CD1c-positive myeloid dendritic cell (primary cell): Measurements from ENCODE around the gene OR56B4.
"Not testable (repeated sequence)": the region's sequence is repeated elsewhere in the genome, so short reads cannot be mapped to it uniquely, and the experiment has no call there.

ENCODE experiments used
- DNase-seq: peaks from one replicate; pipeline ENCODE4 v3.0.0-alpha.2; 2016; ENCODE audit errors: extremely low spot score

Gene OR56B4, protein sequence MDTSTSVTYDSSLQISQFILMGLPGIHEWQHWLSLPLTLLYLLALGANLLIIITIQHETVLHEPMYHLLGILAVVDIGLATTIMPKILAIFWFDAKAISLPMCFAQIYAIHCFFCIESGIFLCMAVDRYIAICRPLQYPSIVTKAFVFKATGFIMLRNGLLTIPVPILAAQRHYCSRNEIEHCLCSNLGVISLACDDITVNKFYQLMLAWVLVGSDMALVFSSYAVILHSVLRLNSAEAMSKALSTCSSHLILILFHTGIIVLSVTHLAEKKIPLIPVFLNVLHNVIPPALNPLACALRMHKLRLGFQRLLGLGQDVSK

DNA sequence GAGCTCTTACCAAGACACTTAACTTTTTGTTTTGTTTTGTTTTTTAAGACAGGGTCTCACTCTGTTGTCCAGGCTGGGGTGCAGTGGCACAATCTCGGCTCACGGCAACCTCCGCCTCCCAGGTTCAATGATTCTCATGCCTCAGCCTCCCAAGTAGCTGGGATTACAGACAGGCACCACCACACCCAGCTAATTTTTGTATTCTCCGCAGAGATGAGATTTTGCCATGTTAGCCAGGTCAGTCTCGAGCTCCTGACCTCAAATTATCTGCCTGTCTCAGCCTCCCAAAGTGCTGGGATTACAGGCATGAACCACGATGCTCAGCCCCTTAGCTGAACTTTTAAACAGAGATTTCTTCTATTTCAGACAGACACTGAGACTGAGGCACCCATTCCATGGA lies at the start of gene OR56B4:
TSS of gene OR56B4 (plus strand) at position 301 of the 400 bp plus-strand sequence. CDS start at position 396, 95 bp downstream.
- not testable (repeated sequence) for DNase-seq

DNA sequence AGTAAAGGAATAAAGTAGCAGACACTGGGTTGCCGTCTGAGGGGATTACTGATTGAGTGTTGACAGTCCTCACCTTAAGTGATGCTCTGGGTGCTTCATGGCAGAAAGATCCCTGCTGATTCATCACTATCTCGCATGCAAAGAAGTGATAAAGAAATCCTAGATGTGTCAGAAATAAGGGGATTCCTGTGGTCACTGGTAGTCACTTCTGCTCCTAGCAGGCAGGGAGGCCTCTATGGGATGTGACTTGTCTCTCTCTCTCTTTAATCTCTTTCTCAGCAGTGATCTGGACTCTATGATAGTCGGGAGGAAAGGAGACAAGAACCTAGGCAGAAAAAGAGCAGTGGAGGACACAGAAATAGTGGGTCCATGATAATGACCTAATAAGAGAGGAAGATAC lies 46.0 kb upstream of the OR56B4 start:
- DNase-seq = no peak

DNA sequence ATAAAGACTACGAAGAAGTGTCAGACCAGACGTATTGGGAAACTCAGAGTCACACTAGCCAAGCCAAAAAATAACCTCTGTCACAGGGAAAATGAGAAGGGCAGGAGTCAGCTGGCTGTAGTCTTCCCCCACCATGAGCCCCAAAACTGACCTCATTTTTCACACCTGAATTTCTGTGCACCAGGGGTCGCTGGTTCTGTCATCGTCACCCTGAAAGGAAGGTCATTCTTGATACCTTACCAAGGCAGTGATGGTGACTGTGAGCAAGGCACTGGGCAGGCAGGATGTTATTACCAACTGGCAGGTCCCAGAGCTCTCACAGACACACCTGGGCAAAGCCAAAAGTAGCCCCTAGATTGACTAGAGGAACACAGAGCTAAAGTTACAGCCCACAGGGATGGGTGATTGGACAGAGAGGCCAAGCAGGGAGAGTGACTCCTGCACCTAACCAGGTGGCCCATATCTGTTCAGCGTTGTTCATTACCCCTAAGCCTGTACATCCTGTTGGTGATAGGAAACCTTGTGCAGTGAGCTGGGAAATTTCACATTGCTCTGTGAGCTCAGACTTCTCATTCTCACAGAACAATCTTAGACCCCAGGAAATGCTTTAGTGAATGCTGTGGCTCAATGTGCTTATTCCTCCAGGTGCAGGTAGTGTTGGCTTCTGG lies 44.7 kb upstream of the OR56B4 start:
- no peak for DNase-seq

DNA sequence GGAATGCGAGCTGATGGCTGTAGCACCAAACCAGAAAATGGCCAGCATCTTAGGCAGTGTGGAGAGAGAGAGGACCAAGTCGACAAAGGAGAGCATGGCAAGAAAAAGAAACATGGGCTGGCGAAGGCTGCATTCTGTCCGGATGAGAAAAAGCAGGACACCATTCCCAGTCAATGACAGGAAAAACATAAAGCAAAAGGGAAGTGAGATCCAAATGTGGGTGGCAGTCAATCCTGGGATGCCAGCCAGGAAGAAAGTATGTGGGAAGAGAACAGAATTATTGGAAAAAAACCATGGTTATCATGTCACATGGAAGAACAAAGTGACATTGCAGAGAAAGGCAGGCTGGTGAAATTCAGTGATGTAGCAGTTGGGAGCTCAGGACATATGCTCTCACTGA lies 40.0 kb upstream of the OR56B4 start:
- no peak for DNase-seq

DNA sequence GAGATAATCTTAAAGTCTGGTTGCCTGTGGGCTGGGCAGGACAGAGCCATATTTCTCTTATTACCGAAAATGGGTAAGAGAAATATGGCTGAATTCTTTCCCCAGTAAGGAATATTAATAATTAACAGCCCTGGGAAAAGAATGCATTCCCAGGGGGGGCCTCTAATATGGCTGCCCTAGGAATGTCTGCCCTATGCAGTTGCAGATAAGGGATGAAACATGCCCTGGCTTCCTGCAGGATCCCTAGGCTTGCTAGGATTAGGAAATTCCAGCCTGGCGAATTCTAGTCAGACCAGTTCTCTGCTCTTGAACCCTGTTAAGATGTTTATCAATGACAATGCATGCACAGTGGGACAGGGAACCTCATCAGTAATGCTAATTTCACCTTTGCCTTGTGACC lies 31.0 kb upstream of the OR56B4 start:
- DNase-seq = not testable (repeated sequence)

DNA sequence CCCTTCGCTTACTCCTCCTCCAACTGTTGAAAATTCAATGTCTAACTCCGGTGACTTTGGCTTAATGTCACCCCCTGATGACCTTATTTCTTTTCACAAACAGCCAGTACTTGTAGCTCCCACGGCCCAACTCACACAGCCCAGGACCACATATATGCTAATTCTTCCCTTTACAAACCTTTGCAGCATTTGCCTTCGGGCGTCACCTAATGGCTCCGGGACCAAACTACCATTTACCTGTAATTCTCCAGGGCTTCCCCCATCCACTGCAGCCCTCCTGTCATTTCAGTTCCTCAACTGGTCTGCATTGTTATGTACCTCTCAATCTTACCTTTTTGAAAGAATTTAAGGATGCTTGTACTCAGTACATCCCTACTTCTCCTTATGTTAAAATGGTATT lies 29.8 kb upstream of the OR56B4 start:
- DNase-seq = no peak

DNA sequence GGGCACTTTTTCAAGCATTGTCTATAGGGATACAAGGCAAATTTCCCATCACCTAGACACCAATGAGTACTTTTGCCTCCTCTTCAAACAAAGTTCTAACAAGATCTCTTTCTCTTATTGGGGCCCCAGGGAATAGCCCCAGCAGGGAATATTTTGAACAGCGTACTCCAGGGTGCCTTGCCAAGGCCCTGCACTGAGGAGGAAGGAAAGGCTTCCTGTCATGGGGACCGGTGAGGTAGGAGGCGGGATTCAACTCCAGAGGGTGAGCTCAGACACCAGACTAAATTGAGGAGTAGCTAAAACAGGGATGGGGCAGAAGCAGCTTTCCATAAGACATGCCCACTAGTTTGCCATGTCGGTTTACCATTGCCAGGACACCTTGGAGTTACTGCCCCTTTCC lies 28.0 kb upstream of the OR56B4 start:
- no peak for DNase-seq

DNA sequence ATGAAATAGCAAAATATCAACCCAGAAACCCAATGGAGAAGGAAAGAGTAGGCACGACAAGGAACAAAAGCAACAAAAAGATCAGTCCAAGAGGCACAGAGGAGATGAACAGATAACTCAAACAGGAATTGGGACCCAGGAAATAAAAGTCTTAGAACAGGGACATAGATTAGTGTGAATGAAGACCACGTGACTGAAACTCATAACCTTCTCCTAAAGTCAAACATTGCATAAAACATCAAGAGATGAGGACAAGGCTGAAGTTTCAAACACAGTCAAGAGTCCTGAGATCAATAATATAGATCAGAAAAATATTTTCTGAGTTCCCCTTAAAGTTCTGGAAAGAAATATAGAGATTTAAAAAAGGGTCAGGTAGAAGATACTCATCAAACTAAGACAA lies 24.4 kb upstream of the OR56B4 start:
- no peak for DNase-seq

DNA sequence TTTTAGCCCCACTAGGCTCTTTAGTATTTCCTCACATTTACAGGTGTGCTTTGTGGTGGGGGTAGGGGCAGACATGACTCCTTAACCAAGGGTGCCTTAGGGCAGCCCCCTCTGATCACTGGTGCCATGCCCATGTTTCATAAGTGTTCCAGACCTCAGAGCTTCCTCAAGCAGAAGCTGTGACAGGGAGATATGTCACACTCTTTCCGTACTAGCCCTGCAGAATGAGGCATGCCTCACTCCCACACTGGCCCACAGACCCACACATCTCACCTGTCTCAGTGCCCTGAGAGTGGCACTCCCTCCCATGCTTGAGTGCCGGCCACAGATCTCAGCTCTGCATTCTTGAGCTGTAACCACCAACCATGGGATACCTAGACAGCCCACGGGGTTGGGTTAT lies 22.9 kb upstream of the OR56B4 start:
- DNase-seq = no peak

DNA sequence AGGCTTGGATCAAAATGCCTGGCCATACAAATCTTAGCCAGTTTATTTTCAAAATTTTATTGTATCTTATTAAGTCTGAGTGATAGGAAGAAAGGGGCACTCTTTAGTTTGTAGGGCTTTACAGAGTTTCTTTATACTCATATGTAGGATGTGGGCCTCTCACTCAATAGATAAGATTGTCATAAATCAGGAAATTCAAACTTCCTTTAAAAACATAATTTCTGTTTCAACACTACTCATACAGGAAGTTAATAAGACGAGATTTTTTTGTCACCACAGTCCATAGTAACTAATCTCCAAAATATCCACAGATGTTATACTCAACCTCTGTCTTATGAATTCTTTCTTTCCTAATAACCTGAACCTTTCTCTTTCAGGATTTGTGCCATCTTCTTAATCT lies 13.3 kb upstream of the OR56B4 start:
- DNase-seq = peak; percentile 43

DNA sequence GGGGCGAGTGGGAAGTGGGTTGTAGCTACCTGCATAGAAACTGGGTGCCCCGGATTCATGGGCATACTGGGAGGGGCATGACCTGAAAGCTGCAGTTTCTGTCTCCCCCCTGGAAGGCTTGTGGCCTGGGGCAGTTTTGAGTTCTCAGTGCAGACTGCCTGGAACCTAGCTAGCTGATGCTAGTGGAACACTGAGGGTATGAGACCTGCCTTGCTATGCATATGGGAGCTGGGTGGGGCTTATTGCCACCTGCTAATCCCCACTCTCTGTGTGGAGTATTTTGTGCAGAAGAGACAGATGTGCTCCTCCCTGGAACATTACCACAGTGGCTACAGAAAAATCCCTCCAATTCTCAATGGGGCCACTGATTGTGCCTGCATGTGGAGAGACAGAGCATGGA lies 11.7 kb upstream of the OR56B4 start:
- DNase-seq = no peak

DNA sequence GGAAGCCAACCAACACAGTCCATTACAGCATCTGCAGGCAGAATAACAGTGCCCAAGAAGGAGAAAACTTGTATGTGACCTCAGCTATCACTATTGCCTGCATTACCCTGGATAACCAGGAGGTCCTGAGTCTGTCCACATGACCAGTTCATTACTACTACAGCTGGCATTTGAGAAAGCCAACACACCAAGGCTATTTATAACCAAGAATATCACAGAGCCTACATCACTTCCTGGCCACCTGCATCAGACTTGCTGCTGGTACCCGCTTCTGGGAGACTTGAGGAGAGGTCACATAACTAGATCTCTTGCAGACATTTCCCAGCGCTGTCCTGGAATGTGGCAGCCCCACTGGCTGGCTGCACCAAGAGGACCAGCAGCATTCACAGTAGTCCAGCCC lies 11.1 kb upstream of the OR56B4 start:
- DNase-seq = no peak

DNA sequence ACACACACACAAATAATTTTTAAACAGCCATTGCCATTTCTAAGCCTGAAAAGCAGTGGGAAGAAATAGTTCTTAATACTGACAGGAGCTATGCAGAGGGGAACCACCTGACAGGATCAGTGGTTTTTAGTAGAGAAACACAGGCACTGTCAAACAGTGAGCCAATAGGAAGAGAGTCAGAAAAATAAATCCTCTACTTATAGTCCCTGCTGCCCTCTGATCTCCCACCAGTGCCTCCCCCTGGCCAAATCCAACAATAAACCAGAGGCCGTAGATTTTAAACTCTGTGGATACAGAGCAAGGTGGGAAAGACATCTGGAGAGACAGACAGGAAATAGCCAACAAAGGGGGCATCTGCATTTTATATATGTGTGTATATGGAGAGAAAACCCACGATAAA lies 7.9 kb upstream of the OR56B4 start:
- no peak for DNase-seq

DNA sequence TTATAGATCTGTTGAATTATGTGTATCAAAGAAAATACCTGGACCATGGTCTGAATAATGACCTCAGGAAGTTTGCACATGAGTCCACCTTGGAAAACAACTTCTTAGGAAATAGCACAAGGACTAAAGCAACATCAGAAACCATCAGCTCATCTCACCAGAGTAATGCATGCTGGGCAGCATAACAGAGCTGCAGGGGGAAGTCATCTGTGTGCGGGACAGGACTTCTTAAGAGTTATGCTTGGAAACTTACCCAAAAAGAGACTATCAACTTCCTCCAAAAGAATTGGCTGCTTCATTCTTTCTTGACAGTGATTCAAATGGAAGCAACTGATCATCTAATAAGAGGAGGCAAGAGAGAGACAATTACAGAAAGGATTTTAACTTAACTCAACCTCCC lies 2.5 kb downstream of the OR56B4 start:
- peak; percentile 9 for DNase-seq

DNA sequence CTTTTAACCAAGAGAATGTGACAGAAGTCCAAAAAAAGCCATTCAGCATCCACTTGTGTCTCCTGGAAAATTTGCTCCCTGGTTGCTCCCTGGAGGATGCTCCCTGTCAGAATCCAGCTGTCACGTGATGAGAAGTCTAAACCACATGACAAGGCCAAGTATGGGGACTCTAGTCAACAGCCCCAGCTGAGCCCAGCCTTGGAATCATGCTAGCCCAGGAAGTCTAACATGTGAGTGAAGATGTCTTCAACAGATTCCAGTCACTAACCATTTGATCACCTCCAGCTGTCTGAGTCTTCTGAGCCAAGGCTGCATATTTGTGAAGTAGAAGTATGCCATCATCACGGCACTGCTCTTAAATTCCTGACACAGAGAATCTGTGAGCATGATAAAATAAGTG lies 4.2 kb downstream of the OR56B4 start:
- DNase-seq = no peak

DNA sequence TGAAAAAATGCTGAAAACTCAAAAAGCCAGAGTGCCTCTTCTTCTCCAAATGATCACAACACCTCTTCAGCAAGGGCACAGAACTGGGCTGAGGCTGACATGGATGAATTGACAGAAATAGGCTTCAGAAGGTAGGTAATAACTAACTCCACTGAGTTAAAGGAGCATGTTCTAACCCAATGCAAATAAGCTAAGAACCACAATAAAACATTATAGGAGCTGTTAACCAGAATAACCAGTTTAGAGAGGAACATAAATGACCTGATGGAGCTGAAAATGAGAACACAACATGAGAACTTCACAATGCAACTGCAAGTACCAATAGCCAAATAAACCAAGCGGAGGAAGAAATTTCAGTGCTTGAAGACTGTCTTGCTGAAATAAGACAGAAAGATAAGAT lies 9.2 kb downstream of the OR56B4 start:
- DNase-seq = no peak

DNA sequence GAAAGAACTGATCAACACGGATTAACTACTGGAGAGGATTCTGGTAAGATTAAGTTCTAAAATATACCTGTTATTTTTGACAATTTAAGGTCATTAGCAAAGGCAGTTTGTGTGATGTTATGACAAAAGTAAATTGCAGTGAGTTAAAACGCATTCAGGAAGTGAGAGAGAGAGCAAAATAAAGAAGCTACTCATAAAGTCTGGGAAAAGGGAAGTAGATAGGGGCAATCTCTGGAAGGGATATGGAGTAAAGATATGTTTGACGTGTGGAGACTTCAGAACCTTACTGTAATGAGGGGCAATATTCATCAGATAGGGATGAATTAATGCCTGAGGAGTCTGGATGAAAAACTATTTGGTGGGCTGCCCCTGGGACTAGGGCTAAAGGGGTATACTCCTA lies 16.8 kb downstream of the OR56B4 start:
- peak; percentile 55 for DNase-seq

DNA sequence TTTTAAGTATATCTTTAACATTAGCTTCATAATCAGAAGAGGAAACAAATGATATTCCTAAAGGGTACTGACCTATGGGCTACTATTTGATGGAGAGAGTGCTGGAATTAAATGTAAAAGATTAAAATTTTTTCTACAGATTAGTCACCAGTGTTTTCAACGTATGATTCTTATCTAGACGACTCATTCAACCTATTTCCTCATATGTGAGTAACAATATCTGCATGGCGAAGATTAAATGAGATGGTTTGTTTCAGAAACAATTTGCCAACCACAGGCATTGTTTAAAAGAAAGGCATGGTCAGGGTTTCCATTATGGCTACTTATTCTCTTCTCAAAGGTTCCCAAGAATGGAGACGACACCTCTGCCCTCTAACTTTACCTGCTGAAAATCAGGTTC lies 20.4 kb downstream of the OR56B4 start:
- DNase-seq = peak; percentile 16

DNA sequence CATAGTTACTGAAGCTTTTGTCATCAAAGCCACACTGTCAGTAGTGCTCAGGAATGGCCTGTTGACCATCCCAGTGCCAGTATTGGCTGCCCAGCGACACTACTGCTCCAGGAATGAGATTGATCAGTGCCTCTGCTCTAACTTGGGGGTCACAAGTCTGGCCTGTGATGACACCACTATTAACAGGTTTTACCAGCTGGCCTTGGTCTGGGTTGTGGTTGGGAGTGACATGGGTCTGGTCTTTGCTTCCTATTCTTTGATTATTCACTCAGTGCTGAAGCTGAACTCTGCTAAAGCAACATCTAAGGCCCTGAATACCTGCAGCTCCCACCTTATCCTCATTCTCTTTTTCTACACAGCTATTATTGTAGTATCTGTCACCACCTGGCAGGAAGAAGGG lies 21.5 kb downstream of the OR56B4 start:
- no peak for DNase-seq

DNA sequence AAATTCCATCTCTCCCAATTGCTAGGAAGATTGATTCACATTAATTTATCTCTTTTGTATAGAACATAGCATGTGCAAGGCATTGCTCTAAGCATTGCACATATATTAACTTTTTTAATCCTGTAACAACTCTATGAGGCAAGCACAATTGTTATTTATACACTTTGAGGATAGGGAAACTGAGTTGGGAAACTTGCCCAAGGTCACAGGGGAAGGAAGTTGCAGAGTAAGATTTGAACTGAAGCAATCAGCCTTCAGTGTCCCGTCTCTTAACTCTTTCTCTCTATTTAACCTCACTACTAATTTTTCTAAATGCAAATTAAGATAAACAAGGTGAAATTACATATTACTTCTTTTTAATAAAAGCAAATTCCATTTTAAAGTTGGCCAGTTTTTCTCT lies 22.2 kb downstream of the OR56B4 start:
- peak; percentile 31 for DNase-seq

DNA sequence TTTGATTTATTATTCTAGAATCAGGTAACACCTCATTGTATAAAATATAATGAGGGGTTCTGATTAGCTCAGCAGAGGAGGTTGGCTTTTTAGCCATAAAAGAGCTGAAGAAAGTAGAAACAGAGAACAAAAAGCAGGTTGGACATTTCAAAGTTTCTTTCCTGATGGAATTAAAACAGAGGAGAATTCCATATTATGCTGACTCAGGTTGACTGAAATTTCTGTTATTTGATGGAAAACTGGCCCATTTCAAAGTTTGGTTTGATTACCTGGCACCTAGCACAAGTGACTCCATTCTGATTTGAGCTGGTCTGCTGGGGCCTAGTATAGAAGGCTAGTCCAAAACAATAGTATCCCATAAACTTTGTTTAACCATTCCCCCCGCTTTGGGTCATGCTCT lies 24.9 kb downstream of the OR56B4 start:
- no peak for DNase-seq

DNA sequence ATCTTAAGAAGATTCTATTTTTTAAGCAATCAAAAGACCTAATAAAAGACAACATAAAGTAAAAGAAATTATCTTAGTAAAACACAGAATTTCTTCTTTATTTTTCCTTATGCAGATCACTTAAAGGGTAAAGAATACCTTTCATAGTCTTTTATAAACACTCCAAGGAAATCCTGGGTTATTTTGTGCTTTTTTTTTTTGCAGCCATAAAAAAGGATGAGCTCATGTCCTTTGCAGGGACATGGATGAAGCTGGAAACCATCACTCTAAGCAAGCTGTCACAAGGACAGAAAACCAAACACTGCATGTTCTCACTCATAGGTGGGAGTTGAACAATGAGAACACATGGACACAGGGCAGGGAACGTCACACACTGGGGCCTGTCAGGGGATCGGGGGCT lies 28.5 kb downstream of the OR56B4 start:
- not testable (repeated sequence) for DNase-seq

DNA sequence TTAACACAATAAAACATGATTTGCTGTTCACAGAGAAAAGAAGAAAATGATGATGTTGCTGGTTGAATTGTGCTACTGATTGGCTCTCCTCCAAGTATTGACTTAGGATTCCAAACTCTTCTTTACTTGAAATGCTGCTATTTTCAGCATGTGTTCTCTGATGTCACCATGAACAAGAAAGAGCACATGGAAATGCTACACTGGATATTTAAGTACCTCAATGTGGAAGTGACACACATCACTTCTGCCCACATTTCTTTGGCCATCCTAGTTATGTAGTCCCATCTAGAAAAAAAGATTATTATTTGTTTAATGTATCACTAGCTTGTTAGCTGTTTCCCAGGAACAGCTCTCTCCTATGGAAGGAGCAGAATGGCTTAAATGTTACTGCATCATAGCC lies 35.5 kb downstream of the OR56B4 start:
- DNase-seq = no peak

DNA sequence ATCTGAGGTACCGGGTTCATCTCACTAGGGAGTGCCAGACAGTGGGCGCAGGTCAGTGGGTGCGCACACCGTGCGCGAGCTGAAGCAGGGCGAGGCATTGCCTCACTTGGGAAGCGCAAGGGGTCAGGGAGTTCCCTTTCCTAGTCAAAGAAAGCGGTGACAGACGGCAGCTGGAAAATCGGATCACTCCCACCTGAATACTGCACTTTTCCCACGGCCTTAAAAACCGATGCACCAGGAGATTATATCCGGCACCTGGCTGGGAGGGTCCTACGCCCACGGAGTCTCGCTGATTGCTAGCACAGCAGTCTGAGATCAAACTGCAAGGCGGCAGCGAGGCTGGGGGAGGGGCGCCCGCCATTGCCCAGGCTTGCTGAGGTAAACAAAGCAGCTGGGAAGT lies 36.3 kb downstream of the OR56B4 start:
- not testable (repeated sequence) for DNase-seq
